PC-3 (cell line): ENCODE data around the gene TESMIN. TPM values are rescaled to one million over a fixed set of nuclear protein-coding genes. Genes with fewer than 3 reads are reported as not detected.

Experiments
- ATAC-seq: fragments of 200-7000 bp; cut with Tn5 transposase; 2 replicates; pipeline ENCODE4 v1.9.1; 2020; ENCODE audit warnings: mild to moderate bottlenecking, moderate library complexity
- BruUV-seq: library from RNA; stranded (reverse); fragments of 400-500 nt; replicated peaks from 2 replicates; lab custom pipeline; 2021; lab: Mats Ljungman, UMichigan
- CTCF ChIA-PET: fragments of 300-600 bp; sonication (Branson Sonifier 250); formaldehyde crosslinking; loops from one replicate; lab custom pipeline; 2022; ENCODE audit warnings: antibody characterized with exemption; lab: Charles Lee
- POLR2A ChIA-PET: fragments of 300-600 bp; sonication (Branson Sonifier 250); formaldehyde crosslinking; loops from one replicate; lab custom pipeline; 2022; ENCODE audit warnings: antibody characterized with exemption; ENCODE audit not compliant: unreplicated experiment; lab: Charles Lee
- DNase-seq: peaks from one replicate; pipeline ENCODE4 v3.0.0-alpha.2; 2015
- H2AFZ ChIP-seq: fragments of 300-600 bp; sonication (generic); 2 replicates; pipeline ENCODE4 v1.6.0; 2016; ENCODE audit warnings: antibody characterized with exemption, low read length
- H3F3A ChIP-seq: fragments of 300-600 bp; sonication (generic); one replicate; pipeline ENCODE4 v1.6.0; 2017; ENCODE audit warnings: antibody characterized with exemption, low read length, control low read depth, mild to moderate bottlenecking; ENCODE audit not compliant: unreplicated experiment
- H3K27ac ChIP-seq: fragments of 300-600 bp; sonication (generic); 2 replicates; pipeline ENCODE4 v1.5.1; 2016; ENCODE audit warnings: mild to moderate bottlenecking, low read length
- H3K27me3 ChIP-seq: fragments of 300-600 bp; sonication (generic); 2 replicates; pipeline ENCODE4 v1.6.1; 2016; ENCODE audit warnings: low read length, mixed read lengths
- H3K36me3 ChIP-seq: fragments of 300-600 bp; sonication (generic); 2 replicates; pipeline ENCODE4 v1.6.1; 2016; ENCODE audit warnings: low read depth, mixed run types, low read length, mixed read lengths
- H3K4me1 ChIP-seq: fragments of 300-600 bp; sonication (generic); 2 replicates; pipeline ENCODE4 v1.5.1; 2016; ENCODE audit warnings: low read length; ENCODE audit not compliant: insufficient read depth
- H3K4me2 ChIP-seq: fragments of 300-600 bp; sonication (generic); 2 replicates; pipeline ENCODE4 v1.6.0; 2016; ENCODE audit warnings: low read length
- H3K4me3 ChIP-seq: fragments of 300-600 bp; sonication (generic); 2 replicates; pipeline ENCODE4 v1.5.1; 2016; ENCODE audit warnings: mild to moderate bottlenecking, low read length, mixed read lengths
- H3K79me2 ChIP-seq: fragments of 300-600 bp; sonication (generic); 2 replicates; pipeline ENCODE4 v1.6.1; 2017; ENCODE audit warnings: low read length, mixed read lengths
- H3K9ac ChIP-seq: fragments of 300-600 bp; sonication (generic); 2 replicates; pipeline ENCODE4 v1.6.0; 2016; ENCODE audit warnings: mild to moderate bottlenecking, low read length
- H3K9me2 ChIP-seq: fragments of 300-600 bp; sonication (generic); replicated peaks from 2 replicates; pipeline ENCODE4 v1.6.1; 2016; ENCODE audit warnings: mixed run types, low read length, mixed read lengths
- H3K9me3 ChIP-seq: fragments of 300-600 bp; sonication (generic); 2 replicates; pipeline ENCODE4 v1.6.1; 2016; ENCODE audit warnings: low read length, mixed read lengths
- H4K20me1 ChIP-seq: fragments of 300-600 bp; sonication (generic); 2 replicates; pipeline ENCODE4 v1.6.1; 2016; ENCODE audit warnings: low read length, mixed read lengths
- EZH2 ChIP-seq: fragments of 300-600 bp; sonication (generic); IDR thresholded peaks from one replicate; pipeline ENCODE4 v1.6.1; 2017; ENCODE audit warnings: antibody characterized with exemption, mild to moderate bottlenecking, low read length; ENCODE audit not compliant: unreplicated experiment
- EZH2phosphoT487 ChIP-seq: fragments of 300-600 bp; sonication (generic); IDR thresholded peaks from 2 replicates; pipeline ENCODE4 v1.6.1; 2018; ENCODE audit warnings: mild to moderate bottlenecking, antibody characterized with exemption, low read length, borderline replicate concordance
- intact Hi-C: fragments of 100-400 bp; cut with micrococcal nuclease; formaldehyde crosslinking; loops from 2 replicates; pipeline ENCODE4 v1.9.0; 2023
- total RNA-seq: library from RNA; depleted of rRNA; stranded (reverse); fragments of >200 nt; gene quantifications from 2 replicates; pipeline ENCODE4 v1.2.3, GENCODE V29; 2014
- TF ChIP-seq, protein P1 (sequence below): fragments of 300-600 bp; sonication (generic); conservative IDR thresholded peaks from 2 replicates; pipeline ENCODE4 v1.5.1; 2017; ENCODE audit warnings: antibody characterized with exemption, low read depth, mild to moderate bottlenecking, low read length

Gene TESMIN
- total RNA-seq, 1 experiment from 2014 or later: 25.8 TPM

DNA sequence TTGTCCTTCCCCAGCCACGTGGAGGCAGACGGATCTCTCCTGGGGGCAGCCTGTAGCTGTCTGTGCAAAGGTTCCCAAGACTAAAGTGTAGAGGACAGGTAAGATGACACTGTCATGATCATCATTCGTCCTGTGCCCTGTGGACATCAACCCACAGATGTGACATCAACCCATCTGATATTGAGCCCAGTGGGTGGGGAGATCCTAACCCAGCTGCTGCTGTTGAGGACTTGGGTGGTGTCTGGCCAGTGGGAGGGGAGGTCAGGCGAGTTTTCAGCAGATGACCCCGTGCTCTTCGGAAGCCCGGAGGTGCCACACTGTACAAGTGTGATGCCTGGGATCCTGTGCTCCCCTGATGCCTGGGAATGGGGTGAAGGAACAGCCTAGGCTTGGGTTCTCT lies 68.2 kb downstream of the TESMIN start:
- no peak overlapping the region for H3K9ac ChIP-seq
- ATAC-seq: no peak
- no peaks in the 10 kb centered on the region for H3K9me2 ChIP-seq
- no peak for DNase-seq
- ChIA-PET CTCF (interaction anchor here (0.5 kb wide), 1 partner anchor 81 kb away, joined by 3 read pairs; no protein-coding TSS in a partner anchor), POLR2A (no interaction called here)
- TF ChIP-seq, protein P1, sequence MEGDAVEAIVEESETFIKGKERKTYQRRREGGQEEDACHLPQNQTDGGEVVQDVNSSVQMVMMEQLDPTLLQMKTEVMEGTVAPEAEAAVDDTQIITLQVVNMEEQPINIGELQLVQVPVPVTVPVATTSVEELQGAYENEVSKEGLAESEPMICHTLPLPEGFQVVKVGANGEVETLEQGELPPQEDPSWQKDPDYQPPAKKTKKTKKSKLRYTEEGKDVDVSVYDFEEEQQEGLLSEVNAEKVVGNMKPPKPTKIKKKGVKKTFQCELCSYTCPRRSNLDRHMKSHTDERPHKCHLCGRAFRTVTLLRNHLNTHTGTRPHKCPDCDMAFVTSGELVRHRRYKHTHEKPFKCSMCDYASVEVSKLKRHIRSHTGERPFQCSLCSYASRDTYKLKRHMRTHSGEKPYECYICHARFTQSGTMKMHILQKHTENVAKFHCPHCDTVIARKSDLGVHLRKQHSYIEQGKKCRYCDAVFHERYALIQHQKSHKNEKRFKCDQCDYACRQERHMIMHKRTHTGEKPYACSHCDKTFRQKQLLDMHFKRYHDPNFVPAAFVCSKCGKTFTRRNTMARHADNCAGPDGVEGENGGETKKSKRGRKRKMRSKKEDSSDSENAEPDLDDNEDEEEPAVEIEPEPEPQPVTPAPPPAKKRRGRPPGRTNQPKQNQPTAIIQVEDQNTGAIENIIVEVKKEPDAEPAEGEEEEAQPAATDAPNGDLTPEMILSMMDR: no peak
- TF ChIP-seq EZH2: no peak
- no peak for TF ChIP-seq EZH2phosphoT487
- H3K4me1 ChIP-seq: peaks cover 3% of the 10 kb centered on the region; the same call in 1 of the 2 replicates
- H2AFZ ChIP-seq: no peak overlapping the region
- no peaks in the 10 kb centered on the region for H4K20me1 ChIP-seq
- H3K4me2 ChIP-seq: no peak overlapping the region
- H3K27me3 ChIP-seq: peaks cover 20% of the 10 kb centered on the region
- H3F3A ChIP-seq: no peaks in the 10 kb centered on the region
- no TSS peak for BruUV-seq
- no peaks in the 10 kb centered on the region for H3K36me3 ChIP-seq
- H3K9me3 ChIP-seq: no peaks in the 10 kb centered on the region
- H3K4me3 ChIP-seq: no peak overlapping the region
- no peak overlapping the region for H3K27ac ChIP-seq
- no peaks in the 10 kb centered on the region for H3K79me2 ChIP-seq
- intact Hi-C loops: no loop called here

DNA sequence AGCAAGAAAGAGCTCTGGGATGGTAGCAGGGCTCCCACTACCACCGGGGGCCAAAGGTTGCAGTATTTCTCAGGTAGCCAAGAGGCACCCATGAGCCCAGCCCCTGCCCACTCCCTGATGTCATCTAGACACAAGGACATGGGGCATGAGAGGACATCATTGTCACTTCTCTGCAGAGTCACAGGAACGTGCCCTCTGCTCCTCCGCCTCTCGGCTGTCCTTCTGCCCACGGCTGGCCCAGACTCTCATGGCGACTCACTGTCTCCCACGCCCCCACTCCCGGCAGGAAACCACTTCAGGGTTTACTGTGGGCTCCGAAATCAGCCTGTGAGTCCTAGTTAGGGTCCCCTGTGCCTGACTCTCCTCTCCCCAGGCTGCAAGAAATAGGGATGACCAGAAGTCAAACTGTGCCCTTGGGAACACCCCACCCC lies 68.8 kb downstream of the TESMIN start:
- intact Hi-C loops: no loop called here
- DNase-seq: no peak
- ChIA-PET CTCF (no interaction called here), POLR2A (no interaction called here)
- Histone ChIP-seq H3K4me1 (peaks cover 8% of the 10 kb centered on the region), H3F3A (no peaks in the 10 kb centered on the region), H3K4me3 (no peak overlapping the region), H3K27ac (no peak overlapping the region), H3K36me3 (no peaks in the 10 kb centered on the region), H3K9me3 (no peaks in the 10 kb centered on the region), H3K27me3 (peaks cover 20% of the 10 kb centered on the region), H3K9ac (no peak overlapping the region), H3K9me2 (no peaks in the 10 kb centered on the region), H2AFZ (no peak overlapping the region), H4K20me1 (no peaks in the 10 kb centered on the region), H3K79me2 (no peaks in the 10 kb centered on the region), H3K4me2 (no peak overlapping the region)
- BruUV-seq: no TSS peak
- TF ChIP-seq, protein P1: no peak
- TF ChIP-seq EZH2 (no peak), EZH2phosphoT487 (no peak)
- no peak for ATAC-seq

DNA sequence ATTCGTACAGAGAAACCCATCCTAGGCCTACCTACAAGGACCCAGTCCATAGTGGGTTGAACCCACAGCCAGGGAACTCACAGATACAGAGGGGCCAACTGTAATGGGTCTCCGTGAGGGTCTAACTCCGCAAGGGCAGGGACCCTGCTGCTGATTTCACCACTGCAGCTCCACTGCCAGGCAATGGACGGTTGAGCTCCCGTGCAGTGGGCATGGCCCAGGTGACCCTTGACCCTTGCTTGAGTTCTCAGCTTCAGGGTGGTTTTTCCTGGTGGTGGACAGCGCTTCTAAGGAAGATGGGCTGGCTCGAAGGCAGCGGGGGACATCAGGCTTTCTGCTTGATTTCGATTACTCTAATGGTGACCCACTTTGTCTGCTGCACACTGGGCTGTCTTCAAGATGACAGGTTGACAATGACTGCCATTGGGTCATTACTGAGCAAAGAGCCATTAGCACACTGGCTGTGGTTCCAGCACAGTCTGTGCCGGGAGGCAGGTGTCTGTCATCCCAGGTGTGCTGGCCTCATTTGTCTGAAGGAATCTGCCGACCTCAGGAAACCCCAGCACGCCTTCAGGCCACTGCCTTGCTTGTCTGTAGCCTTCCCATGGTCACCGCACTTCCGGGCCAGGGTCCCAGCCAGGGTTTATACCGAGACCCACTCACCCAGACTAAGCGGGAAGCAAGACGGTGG lies 70.6 kb downstream of the TESMIN start:
- no TSS peak for BruUV-seq
- Histone ChIP-seq H3K4me3 (no peak overlapping the region), H2AFZ (no peak overlapping the region), H3K27me3 (peaks cover 19% of the 10 kb centered on the region), H3K27ac (no peak overlapping the region), H3K4me2 (no peak overlapping the region), H3K79me2 (no peaks in the 10 kb centered on the region), H3K9ac (no peak overlapping the region), H3K9me3 (no peaks in the 10 kb centered on the region), H3K4me1 (peaks cover 17% of the 10 kb centered on the region), H4K20me1 (no peaks in the 10 kb centered on the region), H3K36me3 (no peaks in the 10 kb centered on the region), H3K9me2 (no peaks in the 10 kb centered on the region), H3F3A (no peaks in the 10 kb centered on the region)
- intact Hi-C loops: no loop called here
- DNase-seq (no peak), ATAC-seq (no peak)
- ChIA-PET CTCF (no interaction called here), POLR2A (no interaction called here)
- TF ChIP-seq EZH2phosphoT487: no peak
- TF ChIP-seq EZH2: no peak
- TF ChIP-seq, protein P1: no peak
